GM18526 (cell line): ENCODE measurements around the gene PCDHA2.

ENCODE experiments used
- POLR2A ChIP-seq: IDR thresholded peaks from 3 replicates; pipeline ENCODE4 v1.6.1; 2011; ENCODE audit not compliant: insufficient read length; ENCODE audit errors: extremely low read depth

PCDHA2 gene

GRCh38 chr5:140821375-140822280 lies 27.0 kb downstream of the PCDHA2 start, which contains the start of gene PCDHA5:
Gene PCDHA5 (plus strand): TSS chr5:140821613.
- TF ChIP-seq POLR2A = no peak

- no peak for TF ChIP-seq POLR2A
Observed at GRCh38 chr5:140822281-140822629, 27.6 kb downstream of the PCDHA2 start.

- no peak for TF ChIP-seq POLR2A
Observed at GRCh38 chr5:140823475-140823874, 28.8 kb downstream of the PCDHA2 start.

- TF ChIP-seq POLR2A = no peak
Observed at GRCh38 chr5:140827704-140828361, 33.2 kb downstream of the PCDHA2 start, which contains the start of gene PCDHA6. Gene PCDHA6 (plus strand): TSS chr5:140827960. CDS start chr5:140828092, 132 bp downstream.

- TF ChIP-seq POLR2A = no peak
Observed at GRCh38 chr5:140828362-140828737, 33.7 kb downstream of the PCDHA2 start.

- no peak for TF ChIP-seq POLR2A
Observed at GRCh38 chr5:140833993-140834392, 39.3 kb downstream of the PCDHA2 start, which contains the start of gene PCDHA7. Gene PCDHA7 (plus strand): TSS chr5:140834269. CDS start chr5:140834384, 115 bp downstream.

- TF ChIP-seq POLR2A = no peak
Observed at GRCh38 chr5:140835622-140836510, 41.2 kb downstream of the PCDHA2 start.

- TF ChIP-seq POLR2A = no peak
Observed at GRCh38 chr5:140840978-140841962, 46.6 kb downstream of the PCDHA2 start, which contains the start of gene PCDHA8. Gene PCDHA8 (plus strand): TSS chr5:140841187. CDS start chr5:140841322, 135 bp downstream.

GRCh38 chr5:140842798-140843733 lies 48.4 kb downstream of the PCDHA2 start:
- no peak for TF ChIP-seq POLR2A
